GM21390 (cell line): Measurements from ENCODE around the gene ZIM2.

ENCODE experiments used
- ATAC-seq: cut with Tn5 transposase; IDR thresholded peaks from one replicate; pipeline ENCODE4 v1.9.1; 2021; ENCODE audit not compliant: unreplicated experiment

Gene ZIM2

GRCh38 chr19:56839652-56840450 is 675 bp downstream of the ZIM2 start:
- no peak for ATAC-seq

DNA sequence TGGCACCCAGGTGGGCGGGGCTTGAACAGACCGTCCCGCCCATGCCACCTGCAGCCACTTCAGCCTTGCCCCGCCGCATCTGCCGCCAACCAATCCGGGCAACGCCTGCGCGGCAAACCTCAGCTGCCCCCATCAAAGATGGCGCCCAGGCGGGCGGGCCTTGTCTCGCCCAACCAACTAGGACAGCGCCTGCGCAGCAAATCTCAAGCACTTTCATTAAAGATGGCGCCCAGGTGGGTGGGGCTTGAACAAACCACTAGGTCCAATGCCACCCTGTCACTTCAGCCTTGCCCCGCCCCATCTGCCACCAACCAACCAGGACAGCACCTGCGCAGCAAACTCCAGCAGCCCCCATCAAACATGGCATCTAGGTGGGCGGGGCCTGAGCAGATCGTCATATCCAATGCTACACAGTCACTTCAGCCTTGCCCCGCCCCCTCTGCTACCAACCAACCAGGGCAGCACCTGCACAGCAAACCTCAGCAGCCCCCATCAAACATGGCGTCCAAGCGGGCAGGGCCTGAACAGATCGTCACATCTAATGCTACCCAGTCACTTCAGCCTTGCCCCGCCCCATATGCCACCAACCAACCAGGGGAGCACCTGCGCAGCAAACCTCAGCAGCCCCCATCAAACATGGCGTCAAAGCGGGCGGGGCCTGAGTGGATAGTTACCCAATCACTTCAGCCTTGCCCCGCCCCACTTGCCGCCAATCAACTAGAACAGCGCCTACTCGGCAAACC is 1.4 kb downstream of the ZIM2 start:
- no peak for ATAC-seq

GRCh38 chr19:56838024-56838908 is 2.3 kb downstream of the ZIM2 start:
- no peak for ATAC-seq

DNA sequence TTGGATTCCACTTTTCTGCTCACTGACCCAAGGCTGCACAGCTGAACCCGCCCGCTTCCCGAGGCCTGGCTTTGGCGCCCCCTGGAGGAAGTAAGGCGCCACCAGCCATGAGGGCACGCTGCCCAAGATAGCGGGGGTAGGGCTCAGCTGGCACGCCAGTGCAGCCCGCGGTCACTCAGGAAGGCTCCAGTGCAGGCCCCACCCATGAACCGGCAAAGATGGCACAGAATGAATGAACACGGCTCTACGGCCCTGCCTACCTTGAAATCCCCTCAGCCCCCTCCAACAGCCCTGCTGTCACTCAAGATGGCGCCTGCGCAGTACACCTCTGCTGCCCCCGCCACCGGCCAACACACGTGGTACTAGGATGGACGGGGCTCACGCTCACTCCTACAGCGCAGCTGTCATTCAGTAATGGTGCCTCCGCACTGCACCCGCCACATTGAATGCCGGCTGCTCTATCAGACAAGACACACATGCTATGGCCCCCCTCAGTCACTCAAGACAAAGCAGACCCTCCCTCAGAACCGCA is 3.0 kb downstream of the ZIM2 start:
- no peak for ATAC-seq

DNA sequence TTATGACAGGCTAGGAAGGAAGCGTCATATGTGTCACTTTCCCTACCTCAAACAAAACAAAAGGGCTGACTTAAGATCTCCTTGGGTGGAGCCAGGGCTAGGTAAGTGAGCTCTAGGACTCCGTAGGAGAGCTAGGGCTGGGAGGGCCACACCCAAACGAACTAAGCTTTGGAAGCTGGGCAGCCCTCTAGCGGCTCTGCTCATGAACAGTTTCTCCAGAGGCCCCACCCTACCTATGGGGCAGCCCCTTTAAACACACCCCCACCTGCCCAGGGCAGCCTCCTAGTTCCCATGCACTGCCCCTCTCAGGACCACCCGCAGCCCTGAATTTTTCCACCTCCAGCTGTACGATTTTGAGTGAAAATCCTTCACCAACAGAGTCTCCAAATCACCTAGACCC is 3.5 kb downstream of the ZIM2 start:
- no peak for ATAC-seq

DNA sequence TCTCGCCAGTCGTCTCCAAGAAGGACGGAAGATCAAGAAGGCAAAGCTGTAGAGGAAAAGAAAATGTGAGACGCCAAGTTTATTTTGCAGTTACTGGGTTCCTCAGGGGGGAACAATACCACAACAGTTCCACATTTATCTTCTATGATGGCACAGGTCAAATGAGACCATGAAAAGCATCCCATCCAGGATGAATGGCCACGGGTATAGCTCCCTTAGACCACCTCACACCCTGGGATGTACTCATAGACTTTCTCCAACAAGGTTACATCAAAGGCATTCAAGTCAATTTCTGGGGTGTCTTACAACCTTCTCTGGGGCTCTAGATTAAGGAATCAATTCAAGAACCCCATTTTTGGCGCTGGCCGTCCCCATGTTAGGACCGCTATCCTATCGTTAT is 4.5 kb downstream of the ZIM2 start:
- no peak for ATAC-seq

DNA sequence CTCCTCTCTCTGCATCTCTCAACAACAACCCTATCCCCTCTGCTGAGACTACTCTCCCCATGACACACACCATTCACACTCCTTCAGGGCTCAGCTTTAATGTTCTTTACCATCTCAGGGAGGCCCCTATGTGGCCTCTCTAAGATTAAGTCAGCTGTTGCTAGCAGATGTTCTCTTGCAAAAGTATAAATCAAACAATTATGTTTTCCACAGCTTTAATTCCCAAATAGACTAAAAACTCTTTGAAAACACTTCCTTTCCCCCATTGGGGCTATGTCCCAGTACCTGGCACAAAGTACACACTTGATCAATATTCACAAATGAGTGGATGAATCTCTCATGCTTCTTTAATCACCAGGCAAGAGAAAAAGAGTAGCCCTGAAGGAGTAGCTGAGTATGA is 5.1 kb downstream of the ZIM2 start:
- ATAC-seq: no peak

DNA sequence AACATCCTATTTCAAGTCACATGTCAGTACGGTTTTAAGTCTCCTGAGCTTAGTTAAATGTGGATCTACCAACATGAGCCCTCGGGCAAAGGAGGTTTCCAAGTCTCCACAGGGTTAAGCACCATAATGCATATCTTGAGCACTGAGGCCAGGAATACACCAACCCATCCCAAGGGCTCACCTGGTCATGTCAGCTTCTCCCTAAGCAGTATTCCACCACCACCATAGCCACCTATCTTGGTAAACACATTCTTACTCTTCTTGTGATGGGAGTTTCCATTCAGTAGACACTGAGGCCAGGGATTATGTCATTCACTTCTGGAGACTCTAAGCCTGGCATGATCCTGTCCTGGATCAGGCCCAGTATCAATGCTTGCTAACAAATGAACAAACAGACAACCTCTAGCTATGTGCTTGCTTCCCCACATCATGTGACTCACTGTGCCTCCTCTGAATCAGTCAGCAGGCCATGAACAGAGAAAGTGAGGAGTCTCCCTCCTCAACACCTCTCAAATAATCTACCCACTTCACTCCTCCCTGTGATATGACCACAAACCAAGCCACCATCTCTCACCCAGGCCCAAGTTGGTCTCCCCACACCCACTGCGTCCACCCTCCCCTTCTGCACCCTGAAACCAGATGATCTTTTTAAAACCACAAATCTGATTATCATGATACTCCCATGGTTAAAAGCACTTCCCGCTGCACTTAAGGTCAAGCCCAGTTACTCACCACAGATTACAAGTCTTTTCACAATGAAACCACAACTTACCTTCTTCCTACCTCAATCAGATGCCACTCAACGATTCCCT is 5.8 kb downstream of the ZIM2 start:
- no peak for ATAC-seq

DNA sequence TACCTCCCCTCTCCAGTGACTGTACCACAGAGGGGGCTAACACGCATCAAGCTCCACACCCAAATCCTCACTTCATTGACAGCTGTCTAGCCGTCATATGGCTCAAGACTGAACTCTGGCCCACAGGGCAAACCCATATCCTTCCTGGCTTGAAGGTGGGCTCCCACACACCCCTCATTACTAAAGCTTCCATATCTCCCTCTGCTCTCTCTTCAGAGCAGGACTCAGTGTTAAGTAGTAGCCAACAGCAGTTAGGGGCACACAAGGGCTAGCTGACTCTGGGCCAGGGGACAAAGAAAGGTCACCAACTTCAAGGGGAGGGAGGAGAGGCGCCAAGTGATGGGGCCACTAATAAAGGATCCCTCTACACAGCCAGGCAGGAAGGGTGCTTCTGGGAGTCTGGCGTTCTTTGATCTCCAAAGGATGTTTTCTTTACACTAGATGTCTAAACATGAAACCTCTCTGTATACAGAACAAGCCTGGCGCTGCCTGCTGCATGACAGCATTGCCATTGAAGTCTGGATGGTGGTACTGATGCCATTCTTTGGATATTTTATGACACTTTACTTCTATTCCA is 8.1 kb downstream of the ZIM2 start:
- ATAC-seq: no peak

DNA sequence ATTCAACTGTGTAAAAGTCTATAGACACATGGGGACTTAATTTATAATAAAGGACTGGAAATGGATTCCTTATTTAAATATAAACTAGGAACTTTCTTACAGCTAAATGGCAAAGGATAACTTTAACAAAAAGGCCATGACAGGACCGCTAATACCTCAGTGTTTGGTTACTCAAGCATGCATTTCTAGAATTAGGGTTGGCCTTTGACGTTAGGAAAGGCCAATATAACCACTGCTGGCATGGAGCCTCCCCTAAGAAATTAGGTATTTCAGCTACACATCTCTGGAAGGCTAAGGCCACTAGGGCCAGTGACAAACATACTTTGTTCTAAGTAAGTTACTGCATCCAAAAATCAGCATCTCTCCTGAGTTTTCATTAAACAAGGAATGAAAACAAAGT is 9.3 kb downstream of the ZIM2 start:
- ATAC-seq: no peak

DNA sequence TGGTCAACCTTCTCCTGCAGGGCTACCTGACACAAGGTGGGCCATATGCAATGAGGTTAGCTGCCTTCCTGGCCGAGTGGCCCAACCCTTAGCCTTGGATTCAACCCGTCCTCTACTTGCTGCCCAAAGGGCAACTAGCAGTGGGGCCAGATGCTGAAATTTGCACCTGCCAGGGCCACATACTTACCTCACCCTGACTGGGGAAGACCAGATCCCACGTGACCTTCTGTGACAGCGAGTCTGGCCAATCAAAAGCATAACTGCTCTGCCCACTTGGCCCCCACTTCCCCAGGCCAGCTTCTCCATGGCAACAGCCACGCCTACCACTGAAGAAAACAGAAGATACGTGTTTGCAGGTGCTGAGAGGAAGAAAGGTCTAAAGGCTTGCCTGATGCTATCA is 10.9 kb downstream of the ZIM2 start:
- ATAC-seq: no peak

DNA sequence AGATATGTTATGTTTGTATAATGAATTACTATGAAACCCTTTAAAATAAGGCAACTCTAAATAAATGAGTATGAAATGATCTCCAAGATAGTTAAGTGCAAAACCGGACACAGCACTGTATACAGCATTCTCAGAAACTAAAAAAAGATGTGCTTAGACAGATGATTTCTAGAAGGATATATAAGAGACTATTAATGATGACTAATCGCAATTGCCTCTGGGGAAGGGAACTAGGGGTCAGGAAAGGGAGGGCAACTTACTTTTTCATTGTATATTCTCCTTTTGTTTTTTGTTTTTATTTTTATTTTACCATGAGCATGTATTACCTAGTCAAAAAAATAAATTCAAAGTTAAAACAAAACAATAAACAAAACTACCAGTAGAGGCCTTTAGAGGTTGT is 12.8 kb downstream of the ZIM2 start:
- no peak for ATAC-seq

DNA sequence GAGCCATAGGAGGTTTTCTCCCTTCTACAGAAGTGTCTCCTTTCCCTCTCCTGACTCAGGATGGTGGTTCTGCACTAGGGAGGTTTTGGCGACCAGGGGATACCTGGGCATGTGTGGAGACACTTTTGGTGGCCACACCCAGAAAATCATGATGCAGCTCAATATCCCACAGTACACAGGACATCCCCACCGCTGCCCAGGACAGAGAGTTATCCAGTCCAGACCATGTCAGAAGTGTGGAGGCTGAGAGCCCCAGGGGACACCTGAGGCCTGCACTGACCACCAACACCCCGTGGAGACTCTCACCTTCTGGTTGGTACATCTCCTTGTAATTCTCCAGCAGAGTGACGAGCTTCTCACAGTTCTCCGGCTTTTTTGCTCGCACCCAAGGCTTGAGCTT is 16.6 kb downstream of the ZIM2 start:
- ATAC-seq: no peak

GRCh38 chr19:56823417-56823816 is 17.1 kb downstream of the ZIM2 start:
- no peak for ATAC-seq

- no peak for ATAC-seq
Observed at GRCh38 chr19:56822755-56823154, 17.8 kb downstream of the ZIM2 start.

- no peak for ATAC-seq
Observed at GRCh38 chr19:56821675-56822074, 18.9 kb downstream of the ZIM2 start.

- ATAC-seq: no peak
Observed at GRCh38 chr19:56821209-56821608, 19.3 kb downstream of the ZIM2 start.

DNA sequence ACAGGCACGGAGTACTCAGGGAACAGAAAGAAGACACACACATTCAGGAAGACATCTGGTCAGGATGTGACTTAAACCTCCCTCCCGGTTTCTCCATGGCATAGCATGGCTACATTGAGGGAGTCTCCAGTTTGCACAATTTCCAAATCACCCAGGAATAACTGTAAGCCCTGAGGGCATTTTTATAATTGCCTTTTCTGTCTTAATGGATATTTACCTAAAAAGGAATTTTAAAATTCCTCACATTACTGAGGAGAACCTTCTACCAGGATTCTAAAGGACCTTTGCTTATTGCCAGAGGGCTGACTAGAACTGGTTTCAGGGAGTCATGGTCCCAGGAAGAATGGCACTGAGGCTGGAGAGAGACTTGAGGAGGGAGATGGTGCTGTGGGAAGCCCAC is 21.4 kb downstream of the ZIM2 start:
- no peak for ATAC-seq

DNA sequence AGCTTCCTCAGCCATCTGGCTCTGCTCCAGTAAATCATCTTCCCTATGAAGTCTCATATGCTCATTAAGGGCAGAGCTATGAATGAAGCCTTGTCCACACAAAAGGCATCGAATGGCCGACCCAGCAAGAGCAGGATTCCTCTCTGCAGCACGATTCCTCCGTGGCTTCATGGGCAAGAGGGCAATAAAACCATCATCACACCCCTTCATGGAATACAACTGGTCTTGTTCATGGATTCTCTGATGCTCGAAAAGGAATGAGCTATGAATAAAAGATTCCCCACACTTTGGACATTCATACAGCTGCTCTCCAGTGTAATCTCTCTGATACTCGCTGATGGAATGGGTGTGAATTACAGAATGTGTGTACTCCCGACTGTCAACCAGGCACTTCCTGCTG is 25.9 kb downstream of the ZIM2 start:
- ATAC-seq: no peak

DNA sequence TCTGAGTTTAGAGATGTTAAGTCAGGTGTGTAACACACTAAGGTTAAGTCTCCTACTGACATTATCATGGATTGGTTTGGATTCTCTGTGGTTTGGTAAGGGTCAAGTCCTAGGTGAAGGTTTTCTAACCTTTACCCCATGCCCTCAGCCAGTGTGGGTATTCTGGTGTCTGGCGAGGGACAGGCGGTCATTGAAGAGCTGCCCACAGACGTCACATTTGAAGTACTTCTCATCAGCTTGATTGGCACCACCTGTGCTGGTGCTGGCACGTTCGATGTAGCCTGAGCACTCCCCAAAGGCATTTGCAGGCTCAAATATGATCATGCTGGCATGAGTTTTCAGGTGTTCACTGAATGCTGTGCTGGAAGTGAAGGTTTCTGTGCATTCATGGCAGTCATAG is 27.0 kb downstream of the ZIM2 start:
- no peak for ATAC-seq
